Neuronal stem cell (in vitro differentiated cells): ENCODE results near the gene ESRP2.

Experiments
- DNase-seq: peaks from one replicate; pipeline ENCODE4 v3.0.0-alpha.2; 2013; ENCODE audit warnings: low spot score
- H2AFZ ChIP-seq: one replicate; pipeline ENCODE4 v1.6.1; 2013; ENCODE audit warnings: mild to moderate bottlenecking, low read length, inconsistent platforms
- H2AK5ac ChIP-seq: 2 replicates; pipeline ENCODE4 v1.6.1; 2013; ENCODE audit warnings: low read depth, mild to moderate bottlenecking, inconsistent platforms, low read length, moderate library complexity, mixed read lengths
- H2BK120ac ChIP-seq: 2 replicates; pipeline ENCODE4 v1.6.1; 2013; ENCODE audit warnings: low read depth, mild to moderate bottlenecking, inconsistent platforms, low read length, moderate library complexity, mixed read lengths
- H2BK12ac ChIP-seq: one replicate; pipeline ENCODE4 v1.6.1; 2013; ENCODE audit warnings: low read length, inconsistent platforms
- H2BK15ac ChIP-seq: 2 replicates; pipeline ENCODE4 v1.6.1; 2013; ENCODE audit warnings: mild to moderate bottlenecking, low read length, inconsistent platforms, mixed read lengths
- H2BK5ac ChIP-seq: one replicate; pipeline ENCODE4 v1.6.1; 2013; ENCODE audit warnings: inconsistent platforms, mild to moderate bottlenecking, low read length, moderate library complexity
- H3K14ac ChIP-seq: one replicate; pipeline ENCODE4 v1.6.1; 2013; ENCODE audit warnings: low read length, inconsistent platforms
- H3K18ac ChIP-seq: 2 replicates; pipeline ENCODE4 v1.6.1; 2013; ENCODE audit warnings: low read length, inconsistent platforms
- H3K23ac ChIP-seq: 2 replicates; pipeline ENCODE4 v1.6.1; 2013; ENCODE audit warnings: low read depth, mild to moderate bottlenecking, mixed read lengths, low read length, inconsistent platforms; ENCODE audit not compliant: poor library complexity
- H3K27ac ChIP-seq: replicated peaks from 3 replicates; pipeline ENCODE4 v1.5.1; 2013; ENCODE audit warnings: low read length, inconsistent platforms
- H3K27me3 ChIP-seq, 3 experiments: 2 replicates each; pipeline ENCODE4 v1.6.1; 2013; ENCODE audit warnings: low read length in 3 of 3, mild to moderate bottlenecking in 2 of 3, inconsistent platforms in 1 of 3, low read depth in 1 of 3, mixed read lengths in 1 of 3, moderate library complexity in 1 of 3; ENCODE audit not compliant: control insufficient read depth in 3 of 3, insufficient read depth in 3 of 3
- H3K36me3 ChIP-seq, 2 donors: replicated peaks in 1 of 2; 2 replicates each; pipeline ENCODE4 v1.6.1; 2013; ENCODE audit warnings: low read length in 2 of 2; ENCODE audit not compliant: control insufficient read depth in 2 of 2, insufficient read depth in 2 of 2
- H3K4ac ChIP-seq: 2 replicates; pipeline ENCODE4 v1.6.1; 2013; ENCODE audit warnings: inconsistent platforms, mild to moderate bottlenecking, low read length, moderate library complexity
- H3K4me1 ChIP-seq, 2 donors: 1 replicate in 1 of 2; 2 replicates in 1 of 2; pipeline ENCODE4 v1.6.1; 2013; ENCODE audit warnings: low read length in 2 of 2, low read depth in 1 of 2; ENCODE audit not compliant: control insufficient read depth in 2 of 2, insufficient read depth in 1 of 2
- H3K4me2 ChIP-seq: one replicate; pipeline ENCODE4 v1.6.1; 2013; ENCODE audit warnings: mild to moderate bottlenecking, low read length, inconsistent platforms; ENCODE audit not compliant: insufficient read depth, poor library complexity, severe bottlenecking
- H3K4me3 ChIP-seq, 2 donors: 2 replicates each; pipeline ENCODE4 v1.5.1; 2013; ENCODE audit warnings: low read length in 2 of 2, mild to moderate bottlenecking in 2 of 2, inconsistent platforms in 1 of 2, moderate library complexity in 1 of 2
- H3K79me1 ChIP-seq: one replicate; pipeline ENCODE4 v1.6.1; 2013; ENCODE audit warnings: low read depth, mild to moderate bottlenecking, inconsistent platforms, low read length, moderate library complexity
- H3K9ac ChIP-seq: one replicate; pipeline ENCODE4 v1.6.1; 2013; ENCODE audit warnings: mild to moderate bottlenecking, low read depth, low read length, inconsistent platforms; ENCODE audit not compliant: poor library complexity
- H3K9me3 ChIP-seq, 2 donors: replicated peaks in 1 of 2; 2 replicates each; pipeline versions ENCODE3 to v1.6.1; 2013; ENCODE audit warnings: low read length in 2 of 2, mild to moderate bottlenecking in 2 of 2, inconsistent platforms in 1 of 2, low read depth in 1 of 2, mixed read lengths in 1 of 2, moderate library complexity in 1 of 2; ENCODE audit not compliant: control insufficient read depth in 2 of 2, insufficient read depth in 1 of 2
- H4K8ac ChIP-seq: one replicate; pipeline ENCODE4 v1.6.1; 2013; ENCODE audit warnings: low read depth, mild to moderate bottlenecking, inconsistent platforms, low read length, moderate library complexity
- H4K91ac ChIP-seq: one replicate; pipeline ENCODE4 v1.6.1; 2013; ENCODE audit warnings: low read length, low read depth, mild to moderate bottlenecking, inconsistent platforms; ENCODE audit not compliant: poor library complexity
- WGBS, 2 donors: extraction: QIAGEN DNeasy Blood & Tissue Kit; methylation state at CpG; one replicate each; pipeline ENCODE4 v1.1.7; 2013; ENCODE audit warnings: missing lambda C conversion rate in 2 of 2, mixed read lengths in 1 of 2; ENCODE audit not compliant: insufficient read length in 2 of 2, insufficient replicate concordance in 1 of 2; ENCODE audit errors: extremely low coverage in 2 of 2; 5-methylcytosine and 5-hydroxymethylcytosine counted together

The ESRP2 gene

DNA sequence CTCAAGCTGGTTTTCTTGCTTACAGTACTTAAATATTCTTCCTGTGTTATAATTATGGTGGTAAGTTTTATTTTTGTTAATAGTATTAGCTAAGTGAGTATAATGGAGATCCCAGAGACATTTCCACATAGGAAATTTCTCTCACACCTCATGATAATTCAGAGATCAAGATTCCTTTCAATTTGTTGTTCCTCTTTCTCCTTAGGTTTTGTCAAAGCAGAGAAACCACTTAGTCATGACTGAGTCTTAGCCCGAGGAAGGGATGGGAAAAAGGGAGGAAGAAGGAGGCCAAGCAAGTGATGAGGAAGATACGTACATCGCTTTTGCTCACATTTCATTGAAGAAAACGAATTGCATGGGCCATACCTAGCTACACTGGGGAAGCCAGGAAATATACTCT lies 18.4 kb downstream of the ESRP2 start:
- no peak overlapping the region for H2AFZ ChIP-seq
- no peak overlapping the region for H3K23ac ChIP-seq
- no peak for DNase-seq
- no CpG with 5 or more reads among the region's 4 CpGs for WGBS, 2 donors
- H2BK12ac ChIP-seq = no peak overlapping the region
- no peak overlapping the region for H3K4me2 ChIP-seq
- peaks cover 0 to 34% of the 10 kb centered on the region in 2 donors for H3K36me3 ChIP-seq
- H3K4me3 ChIP-seq = no peak overlapping the region
- H3K4me1 ChIP-seq = peaks cover 0 to 1% of the 10 kb centered on the region in 2 donors
- no peak overlapping the region for H2BK15ac ChIP-seq
- no peaks in the 10 kb centered on the region for H3K27me3 ChIP-seq
- H2BK120ac ChIP-seq = no peak overlapping the region
- no peak overlapping the region for H2BK5ac ChIP-seq
- H3K4ac ChIP-seq = no peak overlapping the region
- no peak overlapping the region for H3K18ac ChIP-seq
- H3K14ac ChIP-seq = no peak overlapping the region
- no peak overlapping the region for H2AK5ac ChIP-seq
- no peaks in the 10 kb centered on the region for H3K79me1 ChIP-seq
- H4K8ac ChIP-seq = no peak overlapping the region
- H3K9ac ChIP-seq = no peak overlapping the region
- H4K91ac ChIP-seq = no peak overlapping the region
- H3K9me3 ChIP-seq = no peaks in the 10 kb centered on the region
- no peak overlapping the region for H3K27ac ChIP-seq

DNA sequence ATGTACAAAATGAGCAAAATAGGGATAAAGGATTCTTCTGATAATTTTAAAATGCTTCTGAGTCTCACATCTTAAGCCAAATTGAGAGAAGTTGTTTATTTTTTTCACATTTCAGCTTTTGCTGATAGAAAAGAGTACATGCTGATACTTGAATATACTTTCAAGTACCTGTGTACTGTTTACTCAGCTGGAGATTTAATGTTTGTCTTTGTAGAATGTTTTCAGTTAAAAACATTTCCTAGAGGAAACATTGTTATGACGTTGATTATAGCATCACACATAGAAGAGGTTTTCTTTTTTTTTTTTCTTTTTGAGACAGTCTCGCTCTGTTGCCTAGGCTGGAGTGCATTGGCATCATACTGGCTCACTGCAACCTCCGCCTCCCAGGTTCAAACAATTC lies 19.7 kb downstream of the ESRP2 start:
- Histone ChIP-seq H4K91ac (no peak overlapping the region), H3K14ac (no peak overlapping the region), H3K4me3 (no peak overlapping the region), H3K79me1 (no peaks in the 10 kb centered on the region), H2BK12ac (no peak overlapping the region), H3K9ac (no peak overlapping the region), H3K4me2 (no peak overlapping the region), H3K18ac (no peak overlapping the region), H2BK5ac (no peak overlapping the region), H2BK15ac (no peak overlapping the region), H3K4ac (no peak overlapping the region), H2AFZ (no peak overlapping the region), H2BK120ac (no peak overlapping the region), H2AK5ac (no peak overlapping the region), H3K27me3 (no peaks in the 10 kb centered on the region), H3K27ac (no peak overlapping the region), H4K8ac (no peak overlapping the region), H3K36me3 (peaks cover 0 to 28% of the 10 kb centered on the region in 2 donors), H3K23ac (no peak overlapping the region), H3K9me3 (no peaks in the 10 kb centered on the region), H3K4me1 (peaks cover 0 to 1% of the 10 kb centered on the region in 2 donors)
- WGBS, 2 donors = no CpG with 5 or more reads among the region's 3 CpGs
- no peak for DNase-seq

- no peak overlapping the region for H3K4me2 ChIP-seq
- peaks cover 0 to 22% of the 10 kb centered on the region in 2 donors for H3K36me3 ChIP-seq
- no peaks in the 10 kb centered on the region for H3K79me1 ChIP-seq
- no peak overlapping the region for H3K18ac ChIP-seq
- H4K91ac ChIP-seq = no peak overlapping the region
- H2BK5ac ChIP-seq = no peak overlapping the region
- WGBS, 2 donors = 100% methylated on average over 1 of the region's 1 CpG; no CpG with 5 or more reads in 1 of the 2 donors
- DNase-seq = no peak
- no peak overlapping the region for H2BK15ac ChIP-seq
- H3K9me3 ChIP-seq = no peaks in the 10 kb centered on the region
- no peak overlapping the region for H3K23ac ChIP-seq
- no peak overlapping the region for H3K4ac ChIP-seq
- no peak overlapping the region for H3K14ac ChIP-seq
- H2BK120ac ChIP-seq = no peak overlapping the region
- H3K27me3 ChIP-seq = no peaks in the 10 kb centered on the region
- H2AK5ac ChIP-seq = no peak overlapping the region
- H2BK12ac ChIP-seq = no peak overlapping the region
- H3K4me3 ChIP-seq = no peak overlapping the region
- H4K8ac ChIP-seq = no peak overlapping the region
- no peak overlapping the region for H3K27ac ChIP-seq
- H2AFZ ChIP-seq = no peak overlapping the region
- H3K4me1 ChIP-seq = no peaks in the 10 kb centered on the region
- H3K9ac ChIP-seq = no peak overlapping the region
Observed at GRCh38 chr16:68215302-68215701, 20.6 kb downstream of the ESRP2 start.

- H3K27me3 ChIP-seq = no peaks in the 10 kb centered on the region
- H2AFZ ChIP-seq = no peak overlapping the region
- no peak overlapping the region for H4K91ac ChIP-seq
- H3K18ac ChIP-seq = no peak overlapping the region
- H4K8ac ChIP-seq = no peak overlapping the region
- H3K4me1 ChIP-seq = no peaks in the 10 kb centered on the region
- WGBS, 2 donors = no CpG with 5 or more reads among the region's 3 CpGs
- H3K23ac ChIP-seq = no peak overlapping the region
- no peak overlapping the region for H3K9ac ChIP-seq
- H3K14ac ChIP-seq = no peak overlapping the region
- H3K79me1 ChIP-seq = no peaks in the 10 kb centered on the region
- H3K9me3 ChIP-seq = no peaks in the 10 kb centered on the region
- H3K4me2 ChIP-seq = no peak overlapping the region
- H2BK5ac ChIP-seq = no peak overlapping the region
- no peak overlapping the region for H2BK15ac ChIP-seq
- no peak overlapping the region for H3K4me3 ChIP-seq
- no peak overlapping the region for H2BK120ac ChIP-seq
- no peak for DNase-seq
- H3K4ac ChIP-seq = no peak overlapping the region
- H2AK5ac ChIP-seq = no peak overlapping the region
- H3K36me3 ChIP-seq = peaks cover 0 to 19% of the 10 kb centered on the region in 2 donors
- no peak overlapping the region for H3K27ac ChIP-seq
- no peak overlapping the region for H2BK12ac ChIP-seq
Observed at GRCh38 chr16:68214726-68215125, 21.2 kb downstream of the ESRP2 start.
